ENCODE data around the gene ALG8.
A peak's percentile ranks its signal among the peaks of the same experiment; 100 is the strongest.

The ALG8 gene

GRCh38 chr11:78158987-78159652 is 19.7 kb upstream of the ALG8 start:
- no peak for DNase-seq

GRCh38 chr11:78156127-78156844 is 16.9 kb upstream of the ALG8 start:
- no peak for DNase-seq

- no peak for DNase-seq
Measured at GRCh38 chr11:78151804-78152203, 12.4 kb upstream of the ALG8 start.

GRCh38 chr11:78150754-78151153 is 11.3 kb upstream of the ALG8 start:
- no peak for DNase-seq

- no peak for DNase-seq
Measured at GRCh38 chr11:78150346-78150745, 10.9 kb upstream of the ALG8 start.

GRCh38 chr11:78149646-78150045 is 10.2 kb upstream of the ALG8 start:
- no peak for DNase-seq

GRCh38 chr11:78147807-78148206 is 8.4 kb upstream of the ALG8 start:
- DNase-seq = peak; percentile 81

- no peak for DNase-seq
Measured at GRCh38 chr11:78145511-78146025, 6.1 kb upstream of the ALG8 start.

- no peak for DNase-seq
Measured at GRCh38 chr11:78140392-78141077, 1.1 kb upstream of the ALG8 start.

GRCh38 chr11:78138694-78139421 is 568 bp downstream of the ALG8 start:
- no peak for DNase-seq

GRCh38 chr11:78138291-78138690 is 1.1 kb downstream of the ALG8 start:
- no peak for DNase-seq

GRCh38 chr11:78132475-78132874 is 7.0 kb downstream of the ALG8 start:
- DNase-seq = no peak

- DNase-seq = no peak
Measured at GRCh38 chr11:78131956-78132355, 7.5 kb downstream of the ALG8 start.

- DNase-seq = no peak
Measured at GRCh38 chr11:78127403-78127802, 12.0 kb downstream of the ALG8 start.

- no peak for DNase-seq
Measured at GRCh38 chr11:78112582-78113275, 26.7 kb downstream of the ALG8 start.

- DNase-seq = no peak
Measured at GRCh38 chr11:78111298-78111697, 28.1 kb downstream of the ALG8 start.

- DNase-seq = no peak
Measured at GRCh38 chr11:78110830-78111229, 28.6 kb downstream of the ALG8 start.

GRCh38 chr11:78110351-78110750 is 29.1 kb downstream of the ALG8 start:
- no peak for DNase-seq

GRCh38 chr11:78109081-78110015 is 30.1 kb downstream of the ALG8 start:
- no peak for DNase-seq

GRCh38 chr11:78100676-78101472 is 38.6 kb downstream of the ALG8 start:
- DNase-seq = no peak

Measured in NCI-H2081 treated with DMSO at 0.1 percent for 48 hours (cell line).